ENCODE data around the gene NCAM2.
"Not testable (repeated sequence)": the region's sequence is repeated elsewhere in the genome, so short reads cannot be mapped to it uniquely, and the experiment has no call there.

Gene NCAM2

GRCh38 chr21:21132390-21132789 lies 134.2 kb downstream of the NCAM2 start:
- H3K9ac ChIP-seq (ENCODE audit: low read depth in 1 of 2, low read length in 2 of 2): no peak overlapping the region
- H3K36me3 ChIP-seq (ENCODE audit: control insufficient read depth in 1 of 2, insufficient read depth in 2 of 2, low read length in 2 of 2): no peaks in the 10 kb centered on the region
- peaks cover 6 to 12% of the 10 kb centered on the region in 2 donors for H3K9me3 ChIP-seq (ENCODE audit: control insufficient read depth in 1 of 2, low read length in 2 of 2)
- no peak overlapping the region for H3K27ac ChIP-seq (ENCODE audit: low read depth, low read length)
- no peaks in the 10 kb centered on the region for H3K27me3 ChIP-seq (ENCODE audit: control insufficient read depth in 1 of 2, insufficient read depth in 2 of 2, low read length in 2 of 2)
- no peak overlapping the region for H3K4me3 ChIP-seq (ENCODE audit: low read depth in 1 of 2, low read length in 2 of 2)
- no peaks in the 10 kb centered on the region for H3K4me1 ChIP-seq (ENCODE audit: control insufficient read depth in 1 of 2, insufficient read depth in 2 of 2, low read length in 2 of 2)

- no peaks in the 10 kb centered on the region for H3K36me3 ChIP-seq (ENCODE audit: control insufficient read depth in 1 of 2, insufficient read depth in 2 of 2, low read length in 2 of 2)
- no peak overlapping the region for H3K27ac ChIP-seq (ENCODE audit: low read depth, low read length)
- H3K4me1 ChIP-seq (ENCODE audit: control insufficient read depth in 1 of 2, insufficient read depth in 2 of 2, low read length in 2 of 2): no peaks in the 10 kb centered on the region
- H3K27me3 ChIP-seq (ENCODE audit: control insufficient read depth in 1 of 2, insufficient read depth in 2 of 2, low read length in 2 of 2): no peaks in the 10 kb centered on the region
- H3K4me3 ChIP-seq (ENCODE audit: low read depth in 1 of 2, low read length in 2 of 2): no peak overlapping the region
- H3K9ac ChIP-seq (ENCODE audit: low read depth in 1 of 2, low read length in 2 of 2): no peak overlapping the region
- H3K9me3 ChIP-seq (ENCODE audit: control insufficient read depth in 1 of 2, low read length in 2 of 2): peaks cover 6% of the 10 kb centered on the region in 2 donors
These were observed 139.8 kb downstream of the NCAM2 start for GRCh38 chr21:21137986-21138385.

- no peaks in the 10 kb centered on the region for H3K27me3 ChIP-seq (ENCODE audit: control insufficient read depth in 1 of 2, insufficient read depth in 2 of 2, low read length in 2 of 2)
- H3K9me3 ChIP-seq (ENCODE audit: control insufficient read depth in 1 of 2, low read length in 2 of 2): peaks cover 0 to 9% of the 10 kb centered on the region in 2 donors
- H3K4me3 ChIP-seq (ENCODE audit: low read depth in 1 of 2, low read length in 2 of 2): no peak overlapping the region
- H3K4me1 ChIP-seq (ENCODE audit: control insufficient read depth in 1 of 2, insufficient read depth in 2 of 2, low read length in 2 of 2): no peaks in the 10 kb centered on the region
- no peak overlapping the region for H3K9ac ChIP-seq (ENCODE audit: low read depth in 1 of 2, low read length in 2 of 2)
- H3K27ac ChIP-seq (ENCODE audit: low read depth, low read length): no peak overlapping the region
- H3K36me3 ChIP-seq (ENCODE audit: control insufficient read depth in 1 of 2, insufficient read depth in 2 of 2, low read length in 2 of 2): no peaks in the 10 kb centered on the region
These were observed 148.6 kb downstream of the NCAM2 start for GRCh38 chr21:21146587-21147373.

- no peaks in the 10 kb centered on the region for H3K27me3 ChIP-seq (ENCODE audit: control insufficient read depth in 1 of 2, insufficient read depth in 2 of 2, low read length in 2 of 2)
- peaks cover 2 to 9% of the 10 kb centered on the region in 2 donors for H3K9me3 ChIP-seq (ENCODE audit: control insufficient read depth in 1 of 2, low read length in 2 of 2)
- H3K9ac ChIP-seq (ENCODE audit: low read depth in 1 of 2, low read length in 2 of 2): no peak overlapping the region
- H3K4me1 ChIP-seq (ENCODE audit: control insufficient read depth in 1 of 2, insufficient read depth in 2 of 2, low read length in 2 of 2): no peaks in the 10 kb centered on the region
- H3K27ac ChIP-seq (ENCODE audit: low read depth, low read length): no peak overlapping the region
- H3K4me3 ChIP-seq (ENCODE audit: low read depth in 1 of 2, low read length in 2 of 2): no peak overlapping the region
- no peaks in the 10 kb centered on the region for H3K36me3 ChIP-seq (ENCODE audit: control insufficient read depth in 1 of 2, insufficient read depth in 2 of 2, low read length in 2 of 2)
These were observed 149.2 kb downstream of the NCAM2 start for GRCh38 chr21:21147374-21147745.

- no peaks in the 10 kb centered on the region for H3K4me1 ChIP-seq (ENCODE audit: control insufficient read depth in 1 of 2, insufficient read depth in 2 of 2, low read length in 2 of 2)
These were observed 149.8 kb downstream of the NCAM2 start for GRCh38 chr21:21148009-21148408.

GRCh38 chr21:21148514-21148913 lies 150.3 kb downstream of the NCAM2 start:
- H3K4me1 ChIP-seq (ENCODE audit: control insufficient read depth in 1 of 2, insufficient read depth in 2 of 2, low read length in 2 of 2): no peaks in the 10 kb centered on the region
- peaks cover 5 to 9% of the 10 kb centered on the region in 2 donors for H3K9me3 ChIP-seq (ENCODE audit: control insufficient read depth in 1 of 2, low read length in 2 of 2)
- H3K4me3 ChIP-seq (ENCODE audit: low read depth in 1 of 2, low read length in 2 of 2): no peak overlapping the region
- no peak overlapping the region for H3K9ac ChIP-seq (ENCODE audit: low read depth in 1 of 2, low read length in 2 of 2)
- H3K36me3 ChIP-seq (ENCODE audit: control insufficient read depth in 1 of 2, insufficient read depth in 2 of 2, low read length in 2 of 2): no peaks in the 10 kb centered on the region
- H3K27ac ChIP-seq (ENCODE audit: low read depth, low read length): no peak overlapping the region
- no peaks in the 10 kb centered on the region for H3K27me3 ChIP-seq (ENCODE audit: control insufficient read depth in 1 of 2, insufficient read depth in 2 of 2, low read length in 2 of 2)

More at GRCh38 chr21:21148009-21148408, 149.8 kb downstream of the NCAM2 start:
- no peaks in the 10 kb centered on the region for H3K36me3 ChIP-seq (ENCODE audit: control insufficient read depth in 1 of 2, insufficient read depth in 2 of 2, low read length in 2 of 2)
- H3K9ac ChIP-seq (ENCODE audit: low read depth in 1 of 2, low read length in 2 of 2): no peak overlapping the region
- H3K4me3 ChIP-seq (ENCODE audit: low read depth in 1 of 2, low read length in 2 of 2): no peak overlapping the region
- peaks cover 5 to 9% of the 10 kb centered on the region in 2 donors for H3K9me3 ChIP-seq (ENCODE audit: control insufficient read depth in 1 of 2, low read length in 2 of 2)
- no peaks in the 10 kb centered on the region for H3K27me3 ChIP-seq (ENCODE audit: control insufficient read depth in 1 of 2, insufficient read depth in 2 of 2, low read length in 2 of 2)
- no peak overlapping the region for H3K27ac ChIP-seq (ENCODE audit: low read depth, low read length)

- H3K4me3 ChIP-seq (ENCODE audit: low read depth in 1 of 2, low read length in 2 of 2); H3K27ac ChIP-seq (ENCODE audit: low read depth, low read length); H3K4me1 ChIP-seq (ENCODE audit: control insufficient read depth in 1 of 2, insufficient read depth in 2 of 2, low read length in 2 of 2); H3K9me3 ChIP-seq (ENCODE audit: control insufficient read depth in 1 of 2, low read length in 2 of 2); H3K9ac ChIP-seq (ENCODE audit: low read depth in 1 of 2, low read length in 2 of 2); H3K36me3 ChIP-seq (ENCODE audit: control insufficient read depth in 1 of 2, insufficient read depth in 2 of 2, low read length in 2 of 2); H3K27me3 ChIP-seq (ENCODE audit: control insufficient read depth in 1 of 2, insufficient read depth in 2 of 2, low read length in 2 of 2): not testable (repeated sequence)
These were observed 151.2 kb downstream of the NCAM2 start for GRCh38 chr21:21149445-21149844.

- Histone ChIP-seq H3K9me3 (ENCODE audit: control insufficient read depth in 1 of 2, low read length in 2 of 2) (peaks cover 5 to 9% of the 10 kb centered on the region in 2 donors), H3K36me3 (ENCODE audit: control insufficient read depth in 1 of 2, insufficient read depth in 2 of 2, low read length in 2 of 2) (no peaks in the 10 kb centered on the region), H3K27ac (ENCODE audit: low read depth, low read length) (no peak overlapping the region), H3K27me3 (ENCODE audit: control insufficient read depth in 1 of 2, insufficient read depth in 2 of 2, low read length in 2 of 2) (no peaks in the 10 kb centered on the region), H3K4me3 (ENCODE audit: low read depth in 1 of 2, low read length in 2 of 2) (no peak overlapping the region), H3K9ac (ENCODE audit: low read depth in 1 of 2, low read length in 2 of 2) (no peak overlapping the region), H3K4me1 (ENCODE audit: control insufficient read depth in 1 of 2, insufficient read depth in 2 of 2, low read length in 2 of 2) (no peaks in the 10 kb centered on the region)
These were observed 153.0 kb downstream of the NCAM2 start for GRCh38 chr21:21151231-21151630.

GRCh38 chr21:21156397-21156796 lies 158.2 kb downstream of the NCAM2 start:
- Histone ChIP-seq H3K27ac (ENCODE audit: low read depth, low read length) (no peak overlapping the region), H3K9me3 (ENCODE audit: control insufficient read depth in 1 of 2, low read length in 2 of 2) (peaks cover 0 to 5% of the 10 kb centered on the region in 2 donors), H3K36me3 (ENCODE audit: control insufficient read depth in 1 of 2, insufficient read depth in 2 of 2, low read length in 2 of 2) (no peaks in the 10 kb centered on the region), H3K4me1 (ENCODE audit: control insufficient read depth in 1 of 2, insufficient read depth in 2 of 2, low read length in 2 of 2) (no peaks in the 10 kb centered on the region), H3K9ac (ENCODE audit: low read depth in 1 of 2, low read length in 2 of 2) (no peak overlapping the region), H3K27me3 (ENCODE audit: control insufficient read depth in 1 of 2, insufficient read depth in 2 of 2, low read length in 2 of 2) (no peaks in the 10 kb centered on the region), H3K4me3 (ENCODE audit: low read depth in 1 of 2, low read length in 2 of 2) (no peak overlapping the region)

- no peaks in the 10 kb centered on the region for H3K27me3 ChIP-seq (ENCODE audit: control insufficient read depth in 1 of 2, insufficient read depth in 2 of 2, low read length in 2 of 2)
- no peaks in the 10 kb centered on the region for H3K36me3 ChIP-seq (ENCODE audit: control insufficient read depth in 1 of 2, insufficient read depth in 2 of 2, low read length in 2 of 2)
- H3K9ac ChIP-seq (ENCODE audit: low read depth in 1 of 2, low read length in 2 of 2): no peak overlapping the region
- no peak overlapping the region for H3K27ac ChIP-seq (ENCODE audit: low read depth, low read length)
- no peaks in the 10 kb centered on the region for H3K4me1 ChIP-seq (ENCODE audit: control insufficient read depth in 1 of 2, insufficient read depth in 2 of 2, low read length in 2 of 2)
- no peak overlapping the region for H3K4me3 ChIP-seq (ENCODE audit: low read depth in 1 of 2, low read length in 2 of 2)
- H3K9me3 ChIP-seq (ENCODE audit: control insufficient read depth in 1 of 2, low read length in 2 of 2): peaks cover 0 to 5% of the 10 kb centered on the region in 2 donors
These were observed 158.7 kb downstream of the NCAM2 start for GRCh38 chr21:21156957-21157356.
